DND-41 (cell line): ENCODE measurements around the gene ABHD16A.

Source experiments
- ATAC-seq: fragments of 200-7000 bp; cut with Tn5 transposase; 3 replicates; pipeline ENCODE4 v1.9.1; 2021; ENCODE audit warnings: low read depth; ENCODE audit not compliant: insufficient read depth
- DNase-seq: peaks from one replicate; pipeline ENCODE4 v3.0.0-alpha.2; 2020
- H2AFZ ChIP-seq: 2 replicates; pipeline ENCODE4 v1.6.0; 2012; ENCODE audit warnings: low read depth, low read length
- H3K27ac ChIP-seq: 2 replicates; pipeline ENCODE4 v1.5.1; 2012; ENCODE audit warnings: low read length, inconsistent platforms
- H3K27me3 ChIP-seq: fragments of 200-600 bp; sonication (generic); 2 replicates; pipeline ENCODE4 v1.6.0; 2012; ENCODE audit warnings: low read length, mild to moderate bottlenecking, inconsistent platforms; ENCODE audit not compliant: insufficient read depth, poor library complexity
- H3K36me3 ChIP-seq: 2 replicates; pipeline ENCODE4 v1.5.1; 2012; ENCODE audit warnings: low read length, inconsistent platforms; ENCODE audit not compliant: insufficient read depth
- H3K4me1 ChIP-seq: 2 replicates; pipeline ENCODE4 v1.5.1; 2012; ENCODE audit warnings: mild to moderate bottlenecking, low read length; ENCODE audit not compliant: insufficient read depth
- H3K4me2 ChIP-seq: 2 replicates; pipeline ENCODE4 v1.6.0; 2012; ENCODE audit warnings: mild to moderate bottlenecking, moderate library complexity, low read length, inconsistent platforms; ENCODE audit not compliant: insufficient read depth
- H3K4me3 ChIP-seq, 2 experiments: fragments of 200-600 bp in 1 of 2; shearing (Covaris generic) in 1 of 2; 2 replicates each; pipeline ENCODE4 v1.5.1; 2012 to 2016; ENCODE audit warnings: inconsistent platforms in 2 of 2, low read length in 2 of 2, mild to moderate bottlenecking in 2 of 2, low read depth in 1 of 2, moderate library complexity in 1 of 2
- H3K79me2 ChIP-seq: 2 replicates; pipeline ENCODE4 v1.6.0; 2012; ENCODE audit warnings: low read length, inconsistent platforms; ENCODE audit not compliant: insufficient read depth
- H3K9ac ChIP-seq: 2 replicates; pipeline ENCODE4 v1.6.0; 2012; ENCODE audit warnings: low read depth, mild to moderate bottlenecking, inconsistent platforms, low read length, moderate library complexity
- H3K9me3 ChIP-seq: 2 replicates; pipeline ENCODE4 v1.5.1; 2012; ENCODE audit warnings: low read length, moderate library complexity, mild to moderate bottlenecking, inconsistent platforms; ENCODE audit not compliant: insufficient read depth, severe bottlenecking
- H4K20me1 ChIP-seq: 2 replicates; pipeline ENCODE4 v1.6.0; 2012; ENCODE audit warnings: low read length; ENCODE audit not compliant: insufficient read depth
- CTCF ChIP-seq: IDR thresholded peaks from 2 replicates; pipeline ENCODE4 v1.5.1; 2012; ENCODE audit warnings: borderline replicate concordance, low read length, moderate library complexity, mild to moderate bottlenecking; ENCODE audit not compliant: poor library complexity, severe bottlenecking; ENCODE audit errors: extremely low read depth
- EZH2 ChIP-seq: IDR thresholded peaks from 3 replicates; pipeline ENCODE4 v1.6.1; 2012; ENCODE audit warnings: borderline replicate concordance, low read depth, mild to moderate bottlenecking, moderate library complexity, low read length, inconsistent platforms; ENCODE audit not compliant: severe bottlenecking

ABHD16A gene

GRCh38 chr6:31687860-31688693, 15.0 kb downstream of the ABHD16A start:
- no peaks in the 10 kb centered on the region for H3K27me3 ChIP-seq
- ATAC-seq (no peak), DNase-seq (no peak)
- peaks cover 75% of the 10 kb centered on the region for H3K36me3 ChIP-seq
- no peaks in the 10 kb centered on the region for H3K79me2 ChIP-seq
- no peak overlapping the region for H3K4me3 ChIP-seq
- no peak overlapping the region for H3K4me2 ChIP-seq
- H3K27ac ChIP-seq, result no peak overlapping the region
- no peak for TF ChIP-seq CTCF
- no peak for TF ChIP-seq EZH2
- no peak overlapping the region for H2AFZ ChIP-seq
- no peaks in the 10 kb centered on the region for H4K20me1 ChIP-seq
- H3K9ac ChIP-seq, result no peak overlapping the region
- H3K9me3 ChIP-seq, result no peaks in the 10 kb centered on the region
- H3K4me1 ChIP-seq, result no peaks in the 10 kb centered on the region

DNA sequence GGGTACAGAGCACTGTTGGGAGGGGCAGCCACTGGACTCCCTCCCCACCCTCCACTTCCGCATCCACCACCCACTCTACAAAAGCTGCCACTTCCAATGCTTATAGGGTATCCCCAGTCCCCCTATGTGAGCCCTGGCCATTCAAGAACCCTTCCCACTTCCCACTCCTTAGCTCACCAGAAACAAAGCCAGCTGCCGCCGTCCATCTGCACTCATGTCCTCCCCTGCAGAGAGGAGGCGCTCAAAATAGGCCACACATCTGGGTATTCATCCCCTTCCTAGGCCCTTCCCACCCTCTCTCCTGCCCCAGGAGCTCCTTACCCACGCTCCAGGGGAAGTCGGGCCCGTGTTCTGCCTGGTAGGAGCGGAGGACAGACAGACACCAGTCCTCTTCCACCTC, 15.8 kb downstream of the ABHD16A start:
- Histone ChIP-seq H3K4me1 (no peaks in the 10 kb centered on the region), H3K27me3 (no peaks in the 10 kb centered on the region), H3K4me2 (no peak overlapping the region), H2AFZ (no peak overlapping the region), H3K36me3 (peaks cover 67% of the 10 kb centered on the region), H3K9ac (no peak overlapping the region), H3K4me3 (no peak overlapping the region), H4K20me1 (no peaks in the 10 kb centered on the region), H3K9me3 (no peaks in the 10 kb centered on the region), H3K27ac (no peak overlapping the region), H3K79me2 (no peaks in the 10 kb centered on the region)
- no peak for TF ChIP-seq CTCF
- TF ChIP-seq EZH2, result no peak
- DNase-seq (no peak), ATAC-seq (no peak)

DNA sequence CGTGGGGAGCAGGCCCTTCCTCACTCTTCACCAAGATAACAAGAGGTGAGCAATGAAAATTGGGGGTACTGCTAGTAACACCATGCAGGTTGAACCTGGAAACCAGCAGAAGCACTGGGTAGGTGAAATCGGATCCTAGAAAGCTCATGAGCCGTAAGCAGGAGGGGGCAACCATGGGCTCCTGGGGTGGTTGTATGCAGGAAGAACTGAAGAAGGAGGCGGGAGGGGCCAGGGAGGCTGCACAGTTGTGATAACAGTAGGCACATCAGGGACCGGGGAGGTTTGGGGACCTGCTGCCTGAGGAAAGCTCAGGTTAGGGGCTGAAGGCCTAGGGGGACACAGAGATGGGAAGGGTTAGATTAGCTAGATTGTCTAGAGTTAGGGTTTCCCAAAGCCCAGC, 16.6 kb downstream of the ABHD16A start:
- Histone ChIP-seq H3K9ac (no peak overlapping the region), H3K4me3 (no peak overlapping the region), H3K27ac (no peak overlapping the region), H3K9me3 (no peaks in the 10 kb centered on the region), H3K27me3 (no peaks in the 10 kb centered on the region), H2AFZ (no peak overlapping the region), H3K4me2 (no peak overlapping the region), H3K4me1 (no peaks in the 10 kb centered on the region), H3K79me2 (no peaks in the 10 kb centered on the region), H3K36me3 (peaks cover 59% of the 10 kb centered on the region), H4K20me1 (no peaks in the 10 kb centered on the region)
- no peak for TF ChIP-seq CTCF
- no peak for TF ChIP-seq EZH2
- DNase-seq (no peak), ATAC-seq (no peak)
